Psoas muscle (tissue), 8 donors: ENCODE data around the gene FUT3. TPM values are rescaled to one million over a fixed set of nuclear protein-coding genes. Genes with fewer than 3 reads are reported as not detected.

ENCODE experiments used
- ATAC-seq, 4 donors: fragments of 200-7000 bp; cut with Tn5 transposase; one replicate each; pipeline ENCODE4 v1.9.1; 2020; ENCODE audit warnings: moderate library complexity in 3 of 4, mild to moderate bottlenecking in 2 of 4
- DNase-seq, 2 donors: peaks; one replicate each; pipeline ENCODE4 v3.0.0-alpha.2; 2020
- H3K27ac ChIP-seq: fragments of 200-600 bp; one replicate; pipeline ENCODE4 v1.8.0; 2022
- H3K27me3 ChIP-seq, 3 donors: fragments of 200-600 bp in 1 of 3; one replicate each; pipeline versions ENCODE4 v1.6.1 to v1.8.0; 2013 to 2022; ENCODE audit warnings: low read length in 2 of 3, mild to moderate bottlenecking in 2 of 3, moderate library complexity in 1 of 3; ENCODE audit not compliant: insufficient read depth in 3 of 3
- H3K36me3 ChIP-seq, 2 donors: fragments of 200-600 bp in 1 of 2; one replicate each; pipeline versions ENCODE4 v1.6.1 to v1.8.0; 2013 to 2022; ENCODE audit warnings: low read depth in 1 of 2, mild to moderate bottlenecking in 1 of 2, moderate library complexity in 1 of 2; ENCODE audit not compliant: insufficient read depth in 1 of 2
- H3K4me1 ChIP-seq: fragments of 200-600 bp; one replicate; pipeline ENCODE4 v1.8.0; 2022
- H3K4me3 ChIP-seq: fragments of 200-600 bp; one replicate; pipeline ENCODE4 v1.8.0; 2022; ENCODE audit warnings: mild to moderate bottlenecking
- H3K9me3 ChIP-seq: fragments of 200-600 bp; one replicate; pipeline ENCODE4 v1.8.0; 2022
- WGBS, 3 donors: extraction: QIAGEN DNeasy Blood & Tissue Kit; methylation state at CpG; one replicate each; pipeline versions ENCODE4 v1.1.6 to v1.1.7; 2013; 5-methylcytosine and 5-hydroxymethylcytosine counted together
- intact Hi-C, 2 donors: fragments of 100-400 bp; cut with DNase I; formaldehyde crosslinking; loops; one replicate each; pipeline versions ENCODE4 v1.11.0 to v1.14.2; 2022
- polyA plus RNA-seq, 3 donors: library from polyadenylated mRNA; stranded (reverse); fragments of 200-250 nt; gene quantifications; one replicate each; pipeline ENCODE4 v1.2.3, GENCODE V29; 2013
- total RNA-seq, 4 donors: library from RNA; stranded (reverse); fragmentation: NEBNext Ultra II Directional in 2 of 4; extraction: Animal tissue kit (Norgen Biotek cat#: 25700) in 2 of 4; gene quantifications; one replicate each; pipeline versions ENCODE4 v1.2.1 to v1.2.4, GENCODE V29; 2021 to 2023
- TF ChIP-seq, protein P1 (sequence below): fragments of 200-600 bp; IDR thresholded peaks from one replicate; pipeline ENCODE4 v1.8.0; 2022; ENCODE audit warnings: antibody characterized with exemption
- donor health status: healthy with polysubstance abuse.
- donor health status: DM: no; HTN: no; CAD: no; lungs with moderate emphysema.
- donor health status: Bipolar disorder and iron deficiency.
- donor health status: healthy.
- donor health status: DM: yes; HTN: yes; CAD: no.
- donor health status: DM: no; HTN: no; CAD: no.
- donor health status: DM: no; HTN: no; CAD: no.
- donor health status: DM: yes; HTN: yes; CAD: no.

FUT3 gene
- total and polyA plus RNA-seq, 7 donors = 0.03 to 0.19 TPM; not detected in 5

DNA sequence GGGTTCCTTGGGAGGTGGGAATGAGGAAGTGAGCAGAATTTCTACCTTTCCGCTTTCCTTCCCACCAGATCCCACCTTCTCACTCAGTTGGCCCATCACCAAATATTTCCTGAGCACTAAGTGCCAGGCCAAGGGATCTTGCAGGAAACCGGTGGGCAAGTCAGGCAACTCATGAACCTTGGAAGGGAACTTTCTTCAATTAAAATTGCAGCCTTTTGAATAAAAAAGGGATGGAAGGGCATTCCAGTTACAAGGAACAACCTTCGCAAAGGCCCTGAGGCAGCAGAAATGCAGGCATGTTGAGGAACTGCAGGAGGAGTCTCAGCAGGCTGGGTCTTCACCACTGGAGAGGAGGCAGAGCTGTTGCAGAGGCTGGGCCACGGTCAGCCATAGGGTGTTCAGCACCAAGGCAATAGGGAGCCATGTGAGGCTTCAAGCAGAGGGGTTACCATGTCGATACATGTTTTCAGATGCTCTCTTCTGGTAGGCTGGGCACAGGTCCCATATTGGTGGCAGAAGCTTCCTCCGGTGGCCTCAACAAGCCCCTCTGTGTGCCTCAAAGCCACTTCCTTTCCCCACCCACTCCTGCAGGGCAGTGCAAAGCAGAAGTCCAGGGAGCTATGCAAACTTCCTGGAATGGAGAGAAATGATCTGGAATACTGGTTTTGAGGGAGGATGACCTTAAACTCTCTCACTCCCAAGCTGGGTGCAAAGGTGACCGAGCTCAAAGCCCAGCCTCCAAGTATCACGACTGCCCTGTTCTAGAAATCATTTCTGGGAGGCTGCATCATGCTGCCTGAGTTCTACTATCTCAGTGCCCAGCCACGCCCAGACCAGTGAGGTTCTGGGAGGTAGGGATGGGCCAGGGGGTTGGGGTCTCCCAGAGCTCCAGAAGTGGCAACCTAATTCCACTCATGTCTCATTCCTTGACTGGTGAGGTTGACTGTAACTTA lies 11.9 kb downstream of the FUT3 start, which contains the start of gene FUT6:
Gene FUT6, minus strand, starts transcription at position 638 of the 953 bp plus-strand sequence. CDS start 7,135 bp downstream, outside the sequence.
- Histone ChIP-seq H3K9me3 (no peaks in the 10 kb centered on the region), H3K4me3 (no peak within 1 kb of the TSS), H3K36me3 (no peaks in the 10 kb centered on the region), H3K27me3 (peaks cover 0 to 23% (median 0%) of the 10 kb centered on the region in 3 donors), H3K4me1 (no peaks in the 10 kb centered on the region), H3K27ac (no peak within 1 kb of the TSS)
- 80 to 92% (median 83%) methylated on average over 9 of the region's 9 CpGs for WGBS, 3 donors
- TF ChIP-seq, protein P1, sequence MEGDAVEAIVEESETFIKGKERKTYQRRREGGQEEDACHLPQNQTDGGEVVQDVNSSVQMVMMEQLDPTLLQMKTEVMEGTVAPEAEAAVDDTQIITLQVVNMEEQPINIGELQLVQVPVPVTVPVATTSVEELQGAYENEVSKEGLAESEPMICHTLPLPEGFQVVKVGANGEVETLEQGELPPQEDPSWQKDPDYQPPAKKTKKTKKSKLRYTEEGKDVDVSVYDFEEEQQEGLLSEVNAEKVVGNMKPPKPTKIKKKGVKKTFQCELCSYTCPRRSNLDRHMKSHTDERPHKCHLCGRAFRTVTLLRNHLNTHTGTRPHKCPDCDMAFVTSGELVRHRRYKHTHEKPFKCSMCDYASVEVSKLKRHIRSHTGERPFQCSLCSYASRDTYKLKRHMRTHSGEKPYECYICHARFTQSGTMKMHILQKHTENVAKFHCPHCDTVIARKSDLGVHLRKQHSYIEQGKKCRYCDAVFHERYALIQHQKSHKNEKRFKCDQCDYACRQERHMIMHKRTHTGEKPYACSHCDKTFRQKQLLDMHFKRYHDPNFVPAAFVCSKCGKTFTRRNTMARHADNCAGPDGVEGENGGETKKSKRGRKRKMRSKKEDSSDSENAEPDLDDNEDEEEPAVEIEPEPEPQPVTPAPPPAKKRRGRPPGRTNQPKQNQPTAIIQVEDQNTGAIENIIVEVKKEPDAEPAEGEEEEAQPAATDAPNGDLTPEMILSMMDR = no peak
- ATAC-seq (no peak), DNase-seq (no peak)
- intact Hi-C loops = no loop called here

- 55 to 59% (median 56%) methylated on average over 18 to 20 of the region's 20 CpGs for WGBS, 3 donors
- intact Hi-C loops = no loop called here
- H3K27me3 ChIP-seq = peaks cover 0 to 27% (median 0%) of the 10 kb centered on the region in 3 donors
- DNase-seq (no peak), ATAC-seq (no peak)
- H3K27ac ChIP-seq = no peak overlapping the region
- H3K4me1 ChIP-seq = no peaks in the 10 kb centered on the region
- no peaks in the 10 kb centered on the region for H3K36me3 ChIP-seq
- TF ChIP-seq, protein P1 = no peak
- no peaks in the 10 kb centered on the region for H3K9me3 ChIP-seq
- no peak overlapping the region for H3K4me3 ChIP-seq
Observed at GRCh38 chr19:5838353-5839064, 12.7 kb downstream of the FUT3 start.

DNA sequence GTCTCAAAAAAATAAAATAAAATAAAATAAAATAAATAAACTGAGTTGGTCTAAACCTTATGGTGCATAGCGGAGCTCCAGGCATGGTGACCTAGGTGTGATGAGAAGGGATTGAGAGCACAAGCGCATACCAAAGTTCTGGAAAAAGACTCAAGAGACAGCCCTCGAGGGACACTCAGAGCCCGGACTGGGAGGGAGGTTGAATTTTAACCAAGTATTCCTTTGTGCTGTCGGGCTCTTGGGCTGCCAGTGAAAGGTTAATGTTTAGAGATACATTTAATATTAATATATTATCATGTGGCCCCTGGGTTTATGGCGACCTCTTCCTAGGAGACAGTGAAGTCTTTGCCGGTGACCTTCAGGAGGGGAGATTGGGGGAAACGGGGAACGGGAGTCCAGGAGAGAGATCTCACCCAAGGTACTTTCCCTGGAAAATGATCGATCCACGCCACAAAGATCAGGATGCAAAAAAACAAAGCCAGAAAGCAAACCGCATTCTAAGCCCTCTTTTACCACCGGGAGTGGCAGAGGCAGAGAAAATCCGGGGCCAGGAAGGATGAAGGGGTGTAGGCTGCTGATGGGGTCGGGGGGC lies 13.4 kb downstream of the FUT3 start:
- 52 to 54% (median 52%) methylated on average over 15 of the region's 15 CpGs for WGBS, 3 donors
- TF ChIP-seq, protein P1 = no peak
- peaks cover 0 to 25% (median 0%) of the 10 kb centered on the region in 3 donors for H3K27me3 ChIP-seq
- ATAC-seq (no peak), DNase-seq (no peak)
- H3K9me3 ChIP-seq = no peaks in the 10 kb centered on the region
- H3K36me3 ChIP-seq = no peaks in the 10 kb centered on the region
- no peak overlapping the region for H3K27ac ChIP-seq
- no peak overlapping the region for H3K4me3 ChIP-seq
- intact Hi-C loops = no loop called here
- H3K4me1 ChIP-seq = no peaks in the 10 kb centered on the region

- WGBS, 3 donors = 82 to 85% (median 84%) methylated on average over 6 of the region's 6 CpGs
- TF ChIP-seq, protein P1 = no peak
- H3K36me3 ChIP-seq = no peaks in the 10 kb centered on the region
- no peaks in the 10 kb centered on the region for H3K4me1 ChIP-seq
- no peak for ATAC-seq
- intact Hi-C loops = no loop called here
- DNase-seq = no peak
- H3K4me3 ChIP-seq = no peak overlapping the region
- H3K27me3 ChIP-seq = peaks cover 0 to 71% (median 16%) of the 10 kb centered on the region in 3 donors
- no peaks in the 10 kb centered on the region for H3K9me3 ChIP-seq
- no peak overlapping the region for H3K27ac ChIP-seq
Observed at GRCh38 chr19:5832527-5833216, 18.6 kb downstream of the FUT3 start.
